HepG2 (cell line): Measurements from ENCODE around the gene ZFAND3. TPM values are rescaled to one million over a fixed set of nuclear protein-coding genes. Genes with fewer than 3 reads are reported as not detected.

Experiments
- ATAC-seq: fragments of 200-7000 bp; cut with Tn5 transposase; 3 replicates; pipeline ENCODE4 v1.9.1; 2020; ENCODE audit warnings: mild to moderate bottlenecking, moderate library complexity
- BruUV-seq: library from RNA; stranded (reverse); fragments of 400-500 nt; replicated peaks from 2 replicates; lab custom pipeline; 2021; lab: Mats Ljungman, UMichigan
- CTCF ChIA-PET: fragments of 300-600 bp; formaldehyde crosslinking; extraction: SDS; loops from one replicate; lab custom pipeline; 2021; ENCODE audit warnings: low total read pairs, inconsistent platforms, low intra/inter-chr PET ratio; lab: Yijun Ruan, JAX
- POLR2A ChIA-PET: fragments of 350-600 bp; sonication (Branson Sonifier 250); formaldehyde crosslinking; loops from one replicate; lab custom pipeline; 2020; ENCODE audit warnings: antibody characterized with exemption, inconsistent platforms; lab: Yijun Ruan, JAX
- DNase-seq: peaks from one replicate; pipeline ENCODE4 v3.0.0-alpha.2; 2015; ENCODE audit warnings: low spot score
- FAIRE-seq: peaks from 3 replicates; lab custom pipeline; 2011; peaks lifted over from hg19 to GRCh38; lab: Jason Lieb, UNC
- H2AFZ ChIP-seq: one replicate; pipeline ENCODE4 v1.6.1; 2011; ENCODE audit warnings: low read length, inconsistent platforms
- H3K27ac ChIP-seq: fragments of 300-600 bp; 3 replicates; pipeline ENCODE4 v1.8.0; 2011; ENCODE audit warnings: mixed run types, mild to moderate bottlenecking, mixed read lengths, low read length, inconsistent platforms; ENCODE audit not compliant: insufficient read depth; ENCODE audit errors: extremely low read length
- H3K27me3 ChIP-seq, 2 experiments: fragments of 200-600 bp in 1 of 2; 2 replicates in 1 of 2; 3 replicates in 1 of 2; pipeline versions ENCODE4 v1.6.0 to v1.8.0; 2011; ENCODE audit warnings: low read length in 2 of 2, mild to moderate bottlenecking in 2 of 2, moderate library complexity in 2 of 2, inconsistent platforms in 1 of 2; ENCODE audit not compliant: insufficient read depth in 2 of 2, control insufficient read depth in 1 of 2
- H3K36me3 ChIP-seq, 2 experiments: fragments of 200-600 bp in 1 of 2; replicated peaks in 1 of 2; 2 replicates in 1 of 2; 3 replicates in 1 of 2; pipeline versions ENCODE4 v1.5.1 to v1.8.0; 2011; ENCODE audit warnings: low read length in 2 of 2, inconsistent platforms in 1 of 2; ENCODE audit not compliant: insufficient read depth in 2 of 2, control insufficient read depth in 1 of 2
- H3K4me1 ChIP-seq: 2 replicates; pipeline ENCODE4 v1.5.1; 2012; ENCODE audit warnings: low read length, inconsistent platforms; ENCODE audit not compliant: insufficient read depth
- H3K4me2 ChIP-seq: 2 replicates; pipeline ENCODE4 v1.6.0; 2011; ENCODE audit warnings: low read depth, low read length, inconsistent platforms
- H3K4me3 ChIP-seq, 3 experiments: fragments of 200-600 bp in 1 of 3; sonication (generic), shearing (Covaris generic) in 1 of 3; replicated peaks in 1 of 3; 2 replicates each; pipeline ENCODE4 v1.5.1; 2011 to 2016; ENCODE audit warnings: low read length in 3 of 3, inconsistent platforms in 2 of 3, low read depth in 2 of 3, mild to moderate bottlenecking in 2 of 3, control low read depth in 1 of 3, mixed read lengths in 1 of 3; ENCODE audit not compliant: insufficient read depth in 1 of 3
- H3K79me2 ChIP-seq: one replicate; pipeline ENCODE4 v1.6.1; 2011; ENCODE audit warnings: low read length, inconsistent platforms; ENCODE audit not compliant: insufficient read depth
- H3K9ac ChIP-seq: 2 replicates; pipeline ENCODE4 v1.6.0; 2011; ENCODE audit warnings: mild to moderate bottlenecking, low read depth, low read length, inconsistent platforms; ENCODE audit not compliant: insufficient read depth
- H3K9me3 ChIP-seq: 2 replicates; pipeline ENCODE4 v1.5.1; 2012; ENCODE audit warnings: mild to moderate bottlenecking, low read length
- H4K20me1 ChIP-seq: 2 replicates; pipeline ENCODE4 v1.6.0; 2011; ENCODE audit warnings: inconsistent platforms, mild to moderate bottlenecking, low read length, moderate library complexity; ENCODE audit not compliant: insufficient read depth
- ARID3A ChIP-seq: IDR thresholded peaks from 2 replicates; pipeline ENCODE4 v1.6.1; 2012; ENCODE audit warnings: low read depth, low read length, improper control_type of control experiment
- CCAR2 ChIP-seq: fragments of 200-400 bp; formaldehyde crosslinking; optimal IDR thresholded peaks from 2 replicates; pipeline ENCODE3; 2018; ENCODE audit warnings: low read depth, mild to moderate bottlenecking, low read length, moderate library complexity
- CHD4 ChIP-seq: fragments of 200-600 bp; sonication (generic); IDR thresholded peaks from 2 replicates; pipeline ENCODE4 v1.7.0; 2017; ENCODE audit warnings: mild to moderate bottlenecking, low read length, borderline replicate concordance
- FOXM1 ChIP-seq: sonication (generic); formaldehyde crosslinking; IDR thresholded peaks from 2 replicates; pipeline ENCODE4 v1.5.0; 2020; ENCODE audit warnings: missing genetic modification reagents
- FOXP1 ChIP-seq, 2 experiments: fragments of 450-650 bp in 1 of 2; IDR thresholded peaks; 2 replicates each; pipeline ENCODE4 v1.6.1; 2017 to 2018; ENCODE audit warnings: antibody characterized with exemption in 1 of 2
- HNRNPL ChIP-seq: fragments of 200-400 bp; formaldehyde crosslinking; IDR thresholded peaks from 2 replicates; pipeline ENCODE4 v1.6.1; 2017; ENCODE audit warnings: mild to moderate bottlenecking, low read depth, low read length
- IKZF5 ChIP-seq: IDR thresholded peaks from 2 replicates; pipeline ENCODE4 v1.6.1; 2018; ENCODE audit warnings: missing genetic modification reagents, mild to moderate bottlenecking, missing compliant biosample characterization
- IRX3 ChIP-seq: sonication (generic); formaldehyde crosslinking; IDR thresholded peaks from 2 replicates; pipeline ENCODE4 v1.8.1; 2023; ENCODE audit warnings: mild to moderate bottlenecking, low read depth, missing genetic modification reagents, borderline replicate concordance
- MLLT10 ChIP-seq: sonication (generic); formaldehyde crosslinking; IDR thresholded peaks from 2 replicates; pipeline ENCODE4 v1.4.0; 2020; ENCODE audit warnings: missing genetic modification reagents
- MYPOP ChIP-seq: sonication (generic); formaldehyde crosslinking; IDR thresholded peaks from 2 replicates; pipeline ENCODE4 v1.8.1; 2023; ENCODE audit warnings: mild to moderate bottlenecking, moderate library complexity, missing genetic modification reagents
- SRF ChIP-seq: IDR thresholded peaks from 2 replicates; pipeline ENCODE4 v1.6.1; 2011; ENCODE audit warnings: mild to moderate bottlenecking, low read depth, low read length, moderate library complexity
- TBL1XR1 ChIP-seq: fragments of 150-350 bp; IDR thresholded peaks from 2 replicates; pipeline ENCODE4 v1.6.1; 2014; ENCODE audit warnings: borderline replicate concordance, low read length; ENCODE audit not compliant: partially characterized antibody
- TEF ChIP-seq: sonication (generic); formaldehyde crosslinking; IDR thresholded peaks from 2 replicates; pipeline ENCODE4 v1.5.0; 2020; ENCODE audit warnings: missing genetic modification reagents
- WGBS: methylation state at CpG from one replicate; pipeline ENCODE4 v1.1.6; 2017; ENCODE audit warnings: low lambda C conversion rate; 5-methylcytosine and 5-hydroxymethylcytosine counted together
- in situ Hi-C: cut with HindIII; loops from 2 replicates; pipeline ENCODE4 v1.10.0; 2017; ENCODE audit warnings: low pct_unique_long_range_greater_than_20kb; ENCODE audit not compliant: extremely low pct_ligation_motif_present
- intact Hi-C: fragments of 100-400 bp; cut with micrococcal nuclease; formaldehyde crosslinking; loops from one replicate; pipeline ENCODE4 v1.10.0; 2022; ENCODE audit not compliant: unreplicated experiment
- polyA plus RNA-seq, 8 experiments: library from polyadenylated mRNA; depleted of rRNA in 3 of 8; stranded (reverse) in 7 of 8; unstranded in 1 of 8; fragments of >200 nt; fragmentation: Illumina TruSeq in 4 of 8; extraction: Trizol in 4 of 8; gene quantifications; 2 replicates each; pipeline versions ENCODE4 v1.2.1 to v1.2.3, GENCODE V29; 2011 to 2016; ENCODE audit warnings: low read depth in 4 of 8, missing spikeins in 1 of 8, mixed read lengths in 1 of 8; ENCODE audit not compliant: insufficient read depth in 1 of 8
- total RNA-seq, 5 experiments: library from RNA; depleted of rRNA; stranded (reverse); fragments of >200 nt; fragmentation: Illumina TruSeq; extraction: Trizol; gene quantifications; 2 replicates each; pipeline ENCODE4 v1.2.3, GENCODE V29; 2016; ENCODE audit warnings: low read depth in 1 of 5

The ZFAND3 gene
- total and polyA plus RNA-seq, 2 of the 13 experiments (the other 11 are each of a cell fraction or from before 2014, with no cell fraction given): 16.4 to 17.1 TPM

GRCh38 chr6:38131527-38131965, 312.0 kb downstream of the ZFAND3 start:
- Histone ChIP-seq H3K79me2 (no peaks in the 10 kb centered on the region), H3K9me3 (no peaks in the 10 kb centered on the region), H3K27me3 (no peaks in the 10 kb centered on the region), H3K4me1 (no peaks in the 10 kb centered on the region), H3K4me3 (no peak overlapping the region), H3K27ac (no peak overlapping the region), H3K9ac (no peak overlapping the region), H3K4me2 (no peak overlapping the region), H2AFZ (no peak overlapping the region), H3K36me3 (peaks cover 3 to 13% of the 10 kb centered on the region in 2 experiments; a peak in 3 of 5 replicates), H4K20me1 (no peaks in the 10 kb centered on the region)
- no peak for TF ChIP-seq MYPOP (CRISPR knock-in tag)
- no peak for TF ChIP-seq TBL1XR1
- in situ Hi-C loops: no loop called here
- BruUV-seq: no TSS peak
- DNase-seq (no peak), ATAC-seq (no peak), FAIRE-seq (no peak)
- ChIA-PET POLR2A (no interaction called here), CTCF (no interaction called here)
- intact Hi-C loops: no loop called here

- Histone ChIP-seq H3K4me3 (no peak overlapping the region), H3K9me3 (no peaks in the 10 kb centered on the region), H3K79me2 (no peaks in the 10 kb centered on the region), H3K27me3 (no peaks in the 10 kb centered on the region), H3K27ac (no peak overlapping the region), H3K4me2 (no peak overlapping the region), H3K36me3 (peaks cover 5 to 13% of the 10 kb centered on the region in 2 experiments; a peak in 4 of 5 replicates), H3K9ac (no peak overlapping the region), H2AFZ (no peak overlapping the region), H3K4me1 (no peaks in the 10 kb centered on the region), H4K20me1 (no peaks in the 10 kb centered on the region)
- ATAC-seq (no peak), FAIRE-seq (no peak), DNase-seq (no peak)
- CTCF ChIA-PET: no interaction called here
- WGBS: 96% methylated on average over 7 of the region's 7 CpGs
- POLR2A ChIA-PET: no interaction called here
- in situ Hi-C loops (no loop called here), intact Hi-C loops (no loop called here)
- no TSS peak for BruUV-seq
- TF ChIP-seq FOXP1 (IDR thresholded peaks at IDR 0.05) (no peak), FOXP1 (CRISPR knock-in tag; IDR thresholded peaks at IDR 0.05) (no peak), HNRNPL (no peak), MLLT10 (CRISPR knock-in tag) (no peak), IRX3 (CRISPR knock-in tag) (no peak), TEF (CRISPR knock-in tag) (no peak), CCAR2 (no peak), IKZF5 (no peak), FOXM1 (CRISPR knock-in tag) (no peak), SRF (no peak), ARID3A (no peak), CHD4 (no peak)
These were observed 314.6 kb downstream of the ZFAND3 start for GRCh38 chr6:38133932-38134703.
